GM12864 (cell line): ENCODE results near the gene PACRG.

Source experiments
- DNase-seq: peaks from one replicate; pipeline ENCODE4 v3.0.0-alpha.2; 2011; ENCODE audit warnings: low read depth
- H3K4me3 ChIP-seq: 2 replicates; pipeline ENCODE4 v1.5.1; 2011; ENCODE audit warnings: mild to moderate bottlenecking, low read depth, low read length, control low read depth
- TF ChIP-seq, protein P1 (sequence below): IDR thresholded peaks from 2 replicates; pipeline ENCODE4 v1.5.1; 2011; ENCODE audit warnings: low read depth, mild to moderate bottlenecking, moderate library complexity, low read length, control low read depth, inconsistent platforms; ENCODE audit errors: missing control alignments

Gene PACRG

DNA sequence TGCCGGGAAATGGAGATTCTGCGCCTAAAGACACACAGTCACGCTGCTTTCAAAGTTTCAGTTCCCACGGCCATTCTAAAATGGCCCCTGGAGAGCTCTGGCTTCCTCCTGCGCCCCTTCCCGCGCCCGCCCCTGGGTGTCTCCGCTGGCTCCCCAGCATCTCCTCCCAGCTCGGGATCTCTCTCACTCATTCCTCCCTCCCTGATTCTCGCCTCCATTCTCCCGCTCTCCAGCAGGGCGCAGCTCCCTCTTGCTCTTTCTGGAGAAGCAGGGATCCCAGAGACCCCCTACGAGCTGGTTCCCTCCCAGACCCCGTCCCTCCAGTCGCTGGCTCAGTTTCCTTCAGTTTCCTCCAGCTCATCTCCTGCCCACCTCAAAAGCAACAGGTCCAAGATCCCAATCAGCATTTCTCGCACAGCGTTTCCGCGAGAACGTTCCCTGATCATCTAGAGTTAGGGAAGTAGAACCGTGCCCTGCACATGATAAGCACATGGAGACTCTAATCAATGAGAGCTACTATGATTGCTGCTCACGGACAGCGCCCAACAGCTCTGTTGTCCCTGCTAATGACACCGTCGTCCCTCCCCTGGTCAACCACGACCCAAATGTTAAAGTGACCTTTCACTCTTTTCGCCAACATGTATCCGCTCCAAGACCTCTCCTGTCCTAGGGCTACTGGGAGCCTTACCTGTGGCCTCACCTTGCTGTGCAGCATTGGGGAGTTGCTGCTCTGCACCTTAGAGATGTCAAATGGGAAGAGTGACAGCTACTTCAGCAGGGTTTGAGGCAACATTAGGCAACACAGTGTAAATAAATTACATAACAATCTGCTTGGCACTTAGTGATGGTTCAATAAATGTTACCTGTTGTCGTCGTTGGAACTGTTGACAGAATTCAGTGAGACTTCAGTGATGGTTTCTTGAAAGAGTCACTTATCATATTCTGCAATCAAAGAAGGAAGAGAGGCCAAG, 468.2 kb downstream of the PACRG start:
- TF ChIP-seq, protein P1, sequence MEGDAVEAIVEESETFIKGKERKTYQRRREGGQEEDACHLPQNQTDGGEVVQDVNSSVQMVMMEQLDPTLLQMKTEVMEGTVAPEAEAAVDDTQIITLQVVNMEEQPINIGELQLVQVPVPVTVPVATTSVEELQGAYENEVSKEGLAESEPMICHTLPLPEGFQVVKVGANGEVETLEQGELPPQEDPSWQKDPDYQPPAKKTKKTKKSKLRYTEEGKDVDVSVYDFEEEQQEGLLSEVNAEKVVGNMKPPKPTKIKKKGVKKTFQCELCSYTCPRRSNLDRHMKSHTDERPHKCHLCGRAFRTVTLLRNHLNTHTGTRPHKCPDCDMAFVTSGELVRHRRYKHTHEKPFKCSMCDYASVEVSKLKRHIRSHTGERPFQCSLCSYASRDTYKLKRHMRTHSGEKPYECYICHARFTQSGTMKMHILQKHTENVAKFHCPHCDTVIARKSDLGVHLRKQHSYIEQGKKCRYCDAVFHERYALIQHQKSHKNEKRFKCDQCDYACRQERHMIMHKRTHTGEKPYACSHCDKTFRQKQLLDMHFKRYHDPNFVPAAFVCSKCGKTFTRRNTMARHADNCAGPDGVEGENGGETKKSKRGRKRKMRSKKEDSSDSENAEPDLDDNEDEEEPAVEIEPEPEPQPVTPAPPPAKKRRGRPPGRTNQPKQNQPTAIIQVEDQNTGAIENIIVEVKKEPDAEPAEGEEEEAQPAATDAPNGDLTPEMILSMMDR = no peak
- no peak for DNase-seq
- no peak overlapping the region for H3K4me3 ChIP-seq

DNA sequence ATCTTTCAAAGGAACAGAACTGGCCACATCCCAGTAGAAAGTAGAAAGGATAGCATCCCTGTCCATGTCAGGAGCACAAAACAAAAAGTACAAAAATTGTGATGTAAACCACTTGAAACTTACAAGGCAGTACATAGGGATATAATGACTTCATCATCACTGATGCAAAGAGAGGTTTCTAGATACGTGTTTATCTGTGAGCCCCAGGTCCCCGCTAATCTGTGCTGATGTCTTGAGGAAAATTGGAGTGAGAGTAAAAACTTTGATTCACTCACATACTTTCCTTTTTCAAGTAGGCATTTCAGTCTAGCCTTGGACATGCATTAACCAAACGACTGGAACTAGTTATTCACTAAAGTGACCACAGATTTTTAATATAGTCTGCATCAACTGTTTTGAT, 470.1 kb downstream of the PACRG start:
- TF ChIP-seq, protein P1 = no peak
- DNase-seq = no peak
- H3K4me3 ChIP-seq = no peak overlapping the region

DNA sequence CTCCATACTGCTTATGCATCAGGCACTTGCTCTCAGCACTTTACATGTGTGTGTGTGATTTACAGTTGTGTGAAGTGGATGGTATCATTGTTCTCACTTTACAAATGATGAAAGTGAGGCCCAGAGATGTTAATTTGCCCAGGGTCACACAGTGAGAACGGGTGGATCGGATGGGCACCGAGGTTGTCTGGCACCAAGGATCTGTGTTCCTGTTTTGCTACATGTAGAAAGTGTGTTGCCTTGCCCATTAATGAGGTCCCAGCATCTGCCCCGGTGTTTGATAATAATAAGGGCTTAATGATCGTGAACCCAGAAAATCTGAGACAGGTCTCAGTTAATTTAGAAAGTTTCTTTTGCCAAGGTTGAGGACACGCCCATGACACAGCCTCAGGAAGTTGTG, 470.6 kb downstream of the PACRG start:
- DNase-seq = no peak
- no peak overlapping the region for H3K4me3 ChIP-seq
- TF ChIP-seq, protein P1 = no peak

DNA sequence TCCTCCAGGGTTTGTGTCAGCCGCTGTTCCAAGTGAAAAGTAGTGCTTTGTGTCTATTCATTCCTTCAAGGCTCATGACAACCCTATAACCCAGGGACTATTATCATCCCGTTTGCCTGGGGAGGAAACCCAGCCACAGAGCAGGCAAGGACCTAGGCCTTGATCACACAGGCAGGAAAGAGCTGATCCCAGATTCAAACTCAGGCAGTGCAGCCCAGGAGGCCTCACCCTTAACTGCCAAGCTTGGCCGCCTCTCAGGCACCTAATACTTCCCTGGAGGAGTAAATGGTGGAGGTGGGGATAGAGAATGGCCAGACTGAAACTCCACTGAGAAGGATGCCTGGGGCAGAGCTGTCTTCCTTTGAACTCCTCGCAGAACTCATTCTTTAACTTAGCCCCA, 471.6 kb downstream of the PACRG start:
- TF ChIP-seq, protein P1 = no peak
- DNase-seq = no peak
- no peak overlapping the region for H3K4me3 ChIP-seq

DNA sequence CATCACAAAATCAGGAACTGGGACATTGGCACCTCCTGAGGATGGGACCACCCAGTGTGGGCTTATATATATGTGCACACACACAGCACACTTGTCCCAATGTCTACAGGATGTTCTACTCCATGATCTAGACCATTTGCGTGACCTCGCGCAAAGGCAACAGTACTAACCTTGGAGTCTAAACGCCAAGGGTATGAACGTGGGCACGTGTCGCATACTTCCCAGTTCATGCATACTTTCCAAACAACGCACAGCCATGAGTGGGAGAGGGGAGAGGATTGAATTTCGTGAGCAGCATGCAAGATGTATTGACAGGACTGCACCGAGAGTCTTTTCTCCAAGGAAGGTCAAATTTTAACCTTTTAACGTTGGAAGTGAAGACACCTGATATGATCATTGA, 472.5 kb downstream of the PACRG start:
- no peak overlapping the region for H3K4me3 ChIP-seq
- no peak for DNase-seq
- TF ChIP-seq, protein P1 = no peak

DNA sequence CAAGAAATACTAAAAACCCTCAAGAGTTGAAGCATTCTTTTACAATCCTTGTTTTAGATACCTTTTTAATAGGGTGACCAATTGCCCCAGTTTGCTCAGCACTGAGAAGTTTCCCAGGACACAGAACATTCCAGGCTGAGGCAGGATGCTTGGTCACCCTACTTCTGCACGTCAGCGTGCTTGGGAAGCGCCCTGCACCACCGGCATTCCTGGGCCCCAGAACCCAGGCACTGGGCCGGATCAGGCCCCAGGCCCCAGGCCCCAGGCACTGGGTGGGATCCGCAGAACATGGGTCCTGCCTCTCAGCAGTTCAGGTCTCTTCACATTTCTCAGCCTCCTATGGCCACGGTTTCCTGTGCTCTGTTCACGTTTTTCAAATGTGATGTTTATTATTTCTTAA, 472.9 kb downstream of the PACRG start:
- no peak overlapping the region for H3K4me3 ChIP-seq
- TF ChIP-seq, protein P1 = no peak
- DNase-seq = no peak

DNA sequence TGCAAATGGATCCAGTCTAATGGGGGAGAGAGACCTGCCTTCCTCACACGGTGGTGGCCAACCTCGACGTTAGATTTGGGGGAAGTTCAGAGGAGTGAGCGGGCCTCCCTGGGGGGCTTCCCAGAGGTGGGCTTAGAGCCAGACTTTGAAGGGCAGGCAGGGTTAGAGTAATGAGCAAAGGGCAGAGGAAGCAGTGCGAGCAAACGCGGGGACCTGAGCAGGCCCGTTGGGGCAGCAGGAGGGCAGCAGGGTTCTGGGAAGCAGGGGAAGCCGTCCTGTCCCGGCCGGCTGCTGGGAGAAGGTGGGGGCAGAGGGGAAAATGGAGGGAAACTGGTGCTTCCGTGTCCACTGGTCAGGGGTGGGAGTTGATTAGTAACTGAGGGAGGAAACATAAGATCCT, 474.1 kb downstream of the PACRG start:
- TF ChIP-seq, protein P1 = no peak
- H3K4me3 ChIP-seq = no peak overlapping the region
- DNase-seq = no peak
